Measurements from ENCODE around the gene CREB3L2.

CREB3L2 gene

GRCh38 chr7:137951700-137952425, 50.0 kb downstream of the CREB3L2 start:
- no peak for DNase-seq (ENCODE audit: low spot score)

- no peak for DNase-seq (ENCODE audit: low spot score)
Measured at GRCh38 chr7:137950967-137951366, 50.9 kb downstream of the CREB3L2 start.

- no peak for DNase-seq (ENCODE audit: low spot score)
Measured at GRCh38 chr7:137950263-137950621, 51.6 kb downstream of the CREB3L2 start.

- DNase-seq (ENCODE audit: low spot score) = no peak
Measured at GRCh38 chr7:137949416-137950262, 52.2 kb downstream of the CREB3L2 start.

GRCh38 chr7:137948845-137949330, 53.0 kb downstream of the CREB3L2 start:
- no peak for DNase-seq (ENCODE audit: low spot score)

- DNase-seq (ENCODE audit: low spot score) = no peak
Measured at GRCh38 chr7:137948083-137948844, 53.6 kb downstream of the CREB3L2 start.

GRCh38 chr7:137947046-137947445, 54.8 kb downstream of the CREB3L2 start:
- DNase-seq (ENCODE audit: low spot score) = no peak

- no peak for DNase-seq (ENCODE audit: low spot score)
Measured at GRCh38 chr7:137946011-137946410, 55.9 kb downstream of the CREB3L2 start.

- DNase-seq (ENCODE audit: low spot score) = no peak
Measured at GRCh38 chr7:137944168-137944567, 57.7 kb downstream of the CREB3L2 start.

GRCh38 chr7:137943132-137943551, 58.7 kb downstream of the CREB3L2 start:
- no peak for DNase-seq (ENCODE audit: low spot score)

- DNase-seq (ENCODE audit: low spot score) = no peak
Measured at GRCh38 chr7:137942484-137943115, 59.3 kb downstream of the CREB3L2 start.

- DNase-seq (ENCODE audit: low spot score) = no peak
Measured at GRCh38 chr7:137940656-137941518, 61.0 kb downstream of the CREB3L2 start.

- DNase-seq (ENCODE audit: low spot score) = no peak
Measured at GRCh38 chr7:137940218-137940617, 61.7 kb downstream of the CREB3L2 start.

- DNase-seq (ENCODE audit: low spot score) = no peak
Measured at GRCh38 chr7:137937202-137937560, 64.7 kb downstream of the CREB3L2 start.

GRCh38 chr7:137936509-137937201, 65.2 kb downstream of the CREB3L2 start:
- DNase-seq (ENCODE audit: low spot score) = no peak

GRCh38 chr7:137935884-137936508, 65.9 kb downstream of the CREB3L2 start:
- no peak for DNase-seq (ENCODE audit: low spot score)

GRCh38 chr7:137934941-137935883, 66.7 kb downstream of the CREB3L2 start:
- DNase-seq (ENCODE audit: low spot score) = no peak

GRCh38 chr7:137934176-137934826, 67.6 kb downstream of the CREB3L2 start:
- no peak for DNase-seq (ENCODE audit: low spot score)
